HG02798 (cell line): Measurements from ENCODE around the gene LCN12.

Experiments used
- ATAC-seq: cut with Tn5 transposase; IDR thresholded peaks from one replicate; pipeline ENCODE4 v1.9.1; 2021; ENCODE audit warnings: mild to moderate bottlenecking; ENCODE audit not compliant: unreplicated experiment, poor library complexity

LCN12 gene

GRCh38 chr9:136971746-136972145, 19.7 kb downstream of the LCN12 start:
- ATAC-seq = no peak

- ATAC-seq = no peak
Observed at GRCh38 chr9:136972335-136972734, 20.3 kb downstream of the LCN12 start.

- no peak for ATAC-seq
Observed at GRCh38 chr9:136972743-136973142, 20.7 kb downstream of the LCN12 start.

DNA sequence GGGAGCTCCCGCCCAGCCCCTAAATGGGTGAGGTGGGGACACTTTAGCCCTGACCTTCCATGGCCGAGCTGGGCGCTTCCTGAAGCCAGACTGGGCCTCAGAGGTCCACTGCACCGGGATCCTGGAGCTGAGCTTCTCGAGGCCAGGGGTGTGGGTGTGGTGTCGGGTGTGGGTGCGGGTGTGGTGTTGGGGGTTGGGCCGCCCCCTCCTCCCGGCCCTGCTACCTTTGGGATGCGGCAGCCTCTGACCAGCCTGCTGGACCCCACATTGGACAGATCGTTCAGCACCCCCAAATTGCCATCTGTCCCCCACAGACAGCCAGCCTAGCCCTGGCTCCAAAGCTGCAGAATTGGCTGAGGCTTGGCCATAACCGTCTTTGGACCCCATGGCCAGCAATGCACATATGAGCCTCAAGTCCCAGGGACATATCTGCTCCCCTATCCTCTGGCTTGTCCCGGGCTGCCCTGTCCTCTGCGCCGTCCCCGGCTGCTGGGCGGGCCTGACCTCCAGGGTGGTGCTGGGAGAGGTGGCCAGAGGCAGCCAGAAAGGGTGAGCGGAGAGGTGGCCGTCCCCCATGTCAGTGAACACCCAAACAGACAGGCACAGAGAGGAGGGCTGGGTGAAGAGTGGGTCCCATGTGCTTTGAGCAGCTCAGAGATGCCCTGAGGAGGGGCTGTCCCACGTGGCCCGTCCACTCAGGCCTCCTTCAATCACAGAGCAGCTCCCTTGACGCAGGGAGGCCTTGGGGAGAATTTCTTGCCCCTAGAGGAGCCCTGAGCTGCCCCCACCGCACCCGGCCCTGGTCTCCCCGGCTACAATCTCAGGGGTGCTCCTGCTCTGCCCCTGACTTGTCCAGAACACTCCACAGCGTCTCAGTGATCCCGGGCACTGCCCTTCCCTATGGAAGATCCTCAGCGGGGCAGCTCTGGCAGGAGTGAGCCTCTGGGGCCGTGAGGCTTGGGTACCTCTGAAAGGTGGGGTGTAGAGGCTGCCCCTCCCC, 21.8 kb downstream of the LCN12 start:
- no peak for ATAC-seq

DNA sequence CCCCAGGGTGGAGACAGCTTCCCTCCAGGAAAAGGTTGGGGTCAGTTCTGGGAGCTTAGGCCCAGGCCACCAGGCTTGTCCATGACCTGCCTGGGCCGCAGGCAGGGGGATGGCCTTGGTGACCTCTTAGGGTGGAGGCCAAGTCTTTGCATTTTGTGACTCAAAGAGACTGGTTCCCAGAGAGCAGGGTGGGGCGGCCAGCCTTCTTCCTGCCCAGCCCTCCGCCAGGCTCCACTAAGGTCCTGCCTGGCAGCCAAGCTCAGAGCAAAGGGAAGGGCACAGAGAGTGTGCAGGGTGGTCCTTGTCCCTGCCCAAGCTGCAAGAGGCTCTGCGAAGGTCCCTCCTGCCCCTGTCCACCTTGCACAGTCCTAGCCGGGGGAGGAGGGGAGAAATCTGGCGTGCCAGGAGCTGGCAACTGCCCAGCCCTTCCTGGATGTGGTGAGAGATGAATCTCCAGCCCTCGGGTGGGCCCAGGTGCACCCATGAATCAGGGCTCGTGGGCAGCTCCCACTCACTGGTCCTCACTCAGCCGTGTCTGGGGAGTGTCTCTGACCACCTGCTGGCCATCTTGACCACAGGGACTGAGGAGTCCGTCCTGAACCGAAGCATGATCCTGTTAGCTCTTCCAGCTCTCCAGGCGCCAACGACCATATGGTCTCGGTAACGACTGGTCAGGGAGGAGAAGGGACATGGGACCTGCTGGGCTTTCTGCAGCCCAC, 22.9 kb downstream of the LCN12 start:
- no peak for ATAC-seq

DNA sequence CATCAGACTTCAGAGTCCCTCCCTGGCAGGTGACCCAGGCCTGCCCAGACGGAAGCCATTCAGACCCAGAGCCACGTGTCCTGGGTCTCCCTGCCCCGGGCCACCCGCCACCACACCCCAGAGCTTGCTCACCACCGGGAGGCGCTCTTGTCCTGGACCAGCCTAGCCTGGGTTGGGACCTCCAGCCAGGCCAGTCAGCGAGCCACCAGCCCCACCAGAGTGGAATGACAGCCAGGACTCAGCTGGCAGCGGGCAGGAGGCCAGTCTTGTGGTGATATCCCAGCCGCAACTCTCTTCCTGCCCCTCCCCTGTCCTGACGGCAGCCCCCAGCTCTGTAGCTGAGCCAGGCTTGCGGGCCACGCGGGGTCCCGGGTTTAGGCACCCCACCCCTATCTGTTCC, 23.6 kb downstream of the LCN12 start:
- no peak for ATAC-seq

GRCh38 chr9:136977223-136977622, 25.1 kb downstream of the LCN12 start, which contains the start of gene PTGDS:
Gene PTGDS (plus strand): TSS chr9:136977504. CDS start chr9:136977579, 75 bp downstream.
- ATAC-seq = no peak

- no peak for ATAC-seq
Observed at GRCh38 chr9:136977649-136978072, 25.6 kb downstream of the LCN12 start.

GRCh38 chr9:136978073-136978864, 26.2 kb downstream of the LCN12 start:
- ATAC-seq = no peak

GRCh38 chr9:136978865-136979544, 26.9 kb downstream of the LCN12 start:
- no peak for ATAC-seq

DNA sequence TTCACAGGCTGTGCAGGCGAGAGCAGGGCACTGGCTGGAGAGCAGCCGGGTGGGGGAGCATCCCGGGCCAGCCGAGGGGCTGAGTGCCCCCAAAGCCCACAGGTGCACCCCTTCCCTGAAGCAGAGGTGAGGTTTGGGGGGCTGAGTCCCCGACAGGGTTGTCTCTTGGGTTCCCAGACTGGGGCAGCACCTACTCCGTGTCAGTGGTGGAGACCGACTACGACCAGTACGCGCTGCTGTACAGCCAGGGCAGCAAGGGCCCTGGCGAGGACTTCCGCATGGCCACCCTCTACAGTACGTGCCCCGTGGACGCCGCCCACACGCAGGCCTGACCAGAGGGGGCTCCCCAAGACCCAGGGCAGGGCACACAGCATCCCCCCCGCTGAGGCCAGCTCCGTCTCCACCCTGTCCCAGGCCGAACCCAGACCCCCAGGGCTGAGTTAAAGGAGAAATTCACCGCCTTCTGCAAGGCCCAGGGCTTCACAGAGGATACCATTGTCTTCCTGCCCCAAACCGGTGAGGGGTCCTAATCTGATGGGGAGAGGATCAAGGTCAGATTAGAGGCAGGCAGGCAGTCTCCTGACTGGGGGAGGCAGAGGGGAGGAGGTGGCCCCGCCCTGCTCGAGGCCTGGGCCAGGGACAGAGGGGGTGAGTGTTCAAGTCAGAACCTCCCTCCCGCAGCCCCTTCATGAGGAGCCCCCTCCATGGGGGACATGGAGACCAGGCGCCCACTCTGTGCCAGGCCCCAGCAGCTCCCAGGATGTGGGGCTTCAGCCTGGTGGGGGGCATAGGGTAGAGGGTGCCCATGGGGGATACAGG, 27.9 kb downstream of the LCN12 start:
- no peak for ATAC-seq

- ATAC-seq = no peak
Observed at GRCh38 chr9:136980669-136981478, 28.8 kb downstream of the LCN12 start.

GRCh38 chr9:136981588-136982231, 29.6 kb downstream of the LCN12 start:
- no peak for ATAC-seq

- ATAC-seq = no peak
Observed at GRCh38 chr9:136982232-136983051, 30.4 kb downstream of the LCN12 start, which contains the start of gene LCNL1. Gene LCNL1 (plus strand): TSS chr9:136982993. CDS start chr9:136983587, 594 bp downstream.

DNA sequence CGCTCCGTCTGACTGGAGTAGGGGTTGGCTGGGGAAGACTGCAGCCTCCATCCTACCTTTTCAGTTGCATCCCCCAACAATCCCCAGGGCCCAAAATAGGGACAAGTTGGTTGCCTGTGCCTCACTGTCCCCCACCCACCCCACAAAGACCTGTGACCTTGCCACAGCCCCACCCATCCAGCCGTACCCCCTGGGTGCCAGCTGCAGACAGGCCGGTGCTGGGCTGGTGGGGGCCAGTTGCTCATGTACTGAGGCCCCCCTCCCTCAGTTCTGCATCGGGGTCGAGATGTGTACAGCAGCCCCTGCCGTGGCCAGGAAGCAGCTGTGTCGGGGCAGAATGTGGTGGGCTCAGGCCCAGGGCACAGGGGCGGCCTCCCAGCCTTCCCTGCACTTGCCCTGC, 31.1 kb downstream of the LCN12 start:
- no peak for ATAC-seq

DNA sequence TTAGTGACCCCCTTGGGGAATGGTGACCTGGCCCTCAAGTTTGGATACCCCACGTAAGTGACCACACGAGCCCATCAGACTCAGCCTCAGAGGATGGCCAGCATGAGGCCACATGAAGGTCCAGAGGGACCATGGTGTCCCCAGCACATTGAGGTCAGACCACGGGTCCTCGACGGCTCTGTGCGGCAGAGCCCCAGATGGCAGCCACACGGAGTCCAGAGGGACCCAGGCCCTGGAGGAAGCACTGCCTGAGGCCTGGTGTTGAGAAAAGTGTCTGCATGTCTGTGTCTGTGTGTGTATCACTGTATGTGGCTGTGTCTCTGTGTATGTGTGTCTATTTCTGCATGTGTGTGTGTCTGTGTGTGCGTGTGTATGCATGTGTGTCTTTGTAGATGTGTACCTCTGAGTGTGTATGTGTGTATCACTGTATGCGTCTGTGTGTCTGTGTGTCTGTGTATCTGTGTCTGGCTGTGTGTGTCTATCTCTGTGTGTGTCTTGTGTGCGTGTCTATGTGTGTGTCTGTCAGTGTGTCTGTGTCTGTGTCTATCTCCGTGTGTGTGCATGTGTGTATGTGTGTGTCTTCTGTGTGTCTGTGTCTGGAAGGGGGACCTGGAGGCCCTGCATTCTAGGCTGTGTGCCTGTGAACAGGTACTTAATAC, 31.7 kb downstream of the LCN12 start:
- no peak for ATAC-seq
